ENCODE data around the gene ETF1. TPM values are rescaled to one million over a fixed set of nuclear protein-coding genes. Genes with fewer than 3 reads are reported as not detected.

The ETF1 gene
- total RNA-seq = 10 to 100 TPM; 71.2 to 99.9 (median 87.7) TPM

DNA sequence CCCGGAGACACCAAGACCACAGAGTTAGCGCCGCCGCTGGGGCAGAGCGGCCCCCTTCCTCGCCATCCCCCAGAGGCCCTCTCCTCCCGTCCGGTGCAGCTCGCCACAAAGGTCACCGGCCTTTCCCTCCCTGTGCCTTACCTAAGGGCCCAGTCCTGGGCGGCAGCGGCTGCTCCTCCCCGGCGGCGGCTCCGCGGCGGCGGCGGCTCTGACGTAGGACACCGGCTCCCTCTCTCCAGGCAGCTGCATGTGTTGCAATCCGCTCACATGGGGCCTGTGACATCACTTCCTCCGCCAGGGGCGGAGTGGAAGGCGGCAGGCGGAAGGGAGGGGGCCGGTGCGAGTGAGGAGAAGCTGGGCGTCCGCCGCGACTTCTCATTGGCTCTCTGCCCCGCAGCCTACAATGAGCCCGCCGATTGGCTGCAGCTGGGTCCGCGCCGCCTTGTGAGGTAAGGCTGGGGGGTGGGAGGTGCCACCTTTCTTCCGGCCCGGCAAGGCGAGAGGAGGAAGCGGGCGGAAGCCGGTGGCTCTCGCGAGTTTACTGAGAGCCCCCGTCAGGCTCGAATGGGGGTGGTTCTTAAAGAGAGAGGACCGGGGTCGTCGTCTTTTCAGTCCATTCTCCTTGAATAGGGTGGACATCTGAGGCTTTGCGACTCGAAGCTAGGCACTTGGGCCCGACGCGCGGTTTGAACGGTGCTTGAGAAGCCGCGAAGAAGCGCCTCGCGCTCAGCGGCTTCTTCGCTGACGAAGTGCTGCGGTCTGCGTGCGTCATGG, at the start of gene ETF1:
TSS of gene ETF1 (minus strand) at position 281 of the 774 bp plus-strand sequence. CDS start 318 bp downstream, outside the sequence.
- H3K36me3 ChIP-seq = no peaks in the 10 kb centered on the region
- H3K9me3 ChIP-seq = no peaks in the 10 kb centered on the region
- peaks cover 79% of the 10 kb centered on the region for H3K4me1 ChIP-seq
- WGBS = 5% methylated on average over 4 of the region's 70 CpGs
- DNase-seq (ENCODE audit: low spot score in 2 of 2) = peak; percentile 100
- peak within 1 kb of the TSS; percentile 98 for H3K4me3 ChIP-seq
- H3K27me3 ChIP-seq = no peaks in the 10 kb centered on the region
- H3K27ac ChIP-seq = peak within 1 kb of the TSS; percentile 100
- TF ChIP-seq POLR2A (IDR thresholded peaks at IDR 0.05) (peak; percentile 97 to 99), EP300 (IDR thresholded peaks at IDR 0.05) (peak; percentile 38), POLR2AphosphoS5 (IDR thresholded peaks at IDR 0.05) (peak; percentile 99 to 100 (median 99))
- TF ChIP-seq, protein P1, sequence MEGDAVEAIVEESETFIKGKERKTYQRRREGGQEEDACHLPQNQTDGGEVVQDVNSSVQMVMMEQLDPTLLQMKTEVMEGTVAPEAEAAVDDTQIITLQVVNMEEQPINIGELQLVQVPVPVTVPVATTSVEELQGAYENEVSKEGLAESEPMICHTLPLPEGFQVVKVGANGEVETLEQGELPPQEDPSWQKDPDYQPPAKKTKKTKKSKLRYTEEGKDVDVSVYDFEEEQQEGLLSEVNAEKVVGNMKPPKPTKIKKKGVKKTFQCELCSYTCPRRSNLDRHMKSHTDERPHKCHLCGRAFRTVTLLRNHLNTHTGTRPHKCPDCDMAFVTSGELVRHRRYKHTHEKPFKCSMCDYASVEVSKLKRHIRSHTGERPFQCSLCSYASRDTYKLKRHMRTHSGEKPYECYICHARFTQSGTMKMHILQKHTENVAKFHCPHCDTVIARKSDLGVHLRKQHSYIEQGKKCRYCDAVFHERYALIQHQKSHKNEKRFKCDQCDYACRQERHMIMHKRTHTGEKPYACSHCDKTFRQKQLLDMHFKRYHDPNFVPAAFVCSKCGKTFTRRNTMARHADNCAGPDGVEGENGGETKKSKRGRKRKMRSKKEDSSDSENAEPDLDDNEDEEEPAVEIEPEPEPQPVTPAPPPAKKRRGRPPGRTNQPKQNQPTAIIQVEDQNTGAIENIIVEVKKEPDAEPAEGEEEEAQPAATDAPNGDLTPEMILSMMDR (IDR thresholded peaks at IDR 0.05) = no peak

DNA sequence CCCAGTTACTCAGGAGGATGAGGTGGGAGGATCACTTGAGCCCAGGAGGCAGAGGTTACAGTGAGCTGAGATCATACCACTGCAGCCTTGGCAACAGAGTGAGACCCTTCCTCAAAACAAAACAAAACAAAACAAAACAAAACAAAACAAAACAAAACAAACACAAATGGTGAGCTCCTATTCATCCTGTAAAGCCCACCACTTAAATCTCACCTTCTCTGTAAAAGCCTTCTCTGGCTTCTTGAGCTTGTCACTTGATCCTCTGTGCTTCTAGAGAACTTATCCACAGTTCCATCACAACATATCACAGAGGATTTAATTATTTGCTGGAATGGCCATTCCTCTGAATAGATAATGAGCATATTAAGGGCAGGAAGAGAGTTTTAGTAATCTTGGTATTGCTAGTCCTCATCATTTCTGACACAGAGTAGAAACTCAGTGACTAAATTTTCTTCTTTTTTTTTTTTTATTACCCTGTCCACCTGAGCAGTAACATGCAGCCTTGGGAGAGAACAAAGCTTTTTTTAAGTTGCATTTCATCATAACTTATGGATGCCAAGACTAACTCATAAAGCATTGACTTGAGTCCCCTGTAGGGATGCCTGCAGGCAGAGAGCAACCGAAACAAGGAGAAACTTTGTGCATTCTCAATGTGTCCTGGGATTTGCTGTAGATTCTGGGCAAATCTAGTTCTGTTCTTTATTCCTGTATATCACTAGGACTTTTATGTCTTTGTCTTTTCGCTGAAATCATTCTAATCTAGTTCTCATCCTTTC, 45.2 kb upstream of the ETF1 start:
- H3K9me3 ChIP-seq = no peaks in the 10 kb centered on the region
- peaks cover 3% of the 10 kb centered on the region for H3K4me1 ChIP-seq
- H3K27me3 ChIP-seq = no peaks in the 10 kb centered on the region
- no peaks in the 10 kb centered on the region for H3K36me3 ChIP-seq
- no peak overlapping the region for H3K4me3 ChIP-seq
- H3K27ac ChIP-seq = no peak overlapping the region
- TF ChIP-seq, protein P1 (IDR thresholded peaks at IDR 0.05) = no peak
- TF ChIP-seq POLR2AphosphoS5 (IDR thresholded peaks at IDR 0.05) (no peak), POLR2A (IDR thresholded peaks at IDR 0.05) (no peak), EP300 (IDR thresholded peaks at IDR 0.05) (no peak)
- WGBS = 56% methylated on average over 2 of the region's 2 CpGs
- DNase-seq (ENCODE audit: low spot score in 2 of 2) = no peak

DNA sequence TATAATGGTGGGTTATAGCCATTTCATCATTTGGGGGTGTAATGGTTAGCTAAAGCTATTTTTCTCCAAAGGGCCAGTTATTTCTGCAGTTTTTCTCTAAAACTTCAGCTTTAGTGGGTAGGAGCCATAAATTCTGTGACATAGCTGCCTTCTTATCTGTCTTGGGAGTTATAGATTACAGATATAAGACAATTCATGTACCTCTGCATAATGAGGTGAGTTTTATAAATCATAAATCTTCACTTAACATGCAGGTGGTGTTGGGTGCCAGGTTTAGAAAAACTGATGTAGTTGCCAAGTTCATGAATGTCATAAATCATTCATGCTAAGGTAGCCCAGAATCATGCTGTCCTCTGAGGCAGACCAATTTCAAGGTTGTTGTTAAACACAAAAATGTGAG, 42.1 kb upstream of the ETF1 start:
- H3K9me3 ChIP-seq = no peaks in the 10 kb centered on the region
- H3K36me3 ChIP-seq = no peaks in the 10 kb centered on the region
- TF ChIP-seq POLR2AphosphoS5 (IDR thresholded peaks at IDR 0.05) = no peak
- TF ChIP-seq, protein P1 (IDR thresholded peaks at IDR 0.05) = no peak
- H3K27me3 ChIP-seq = no peaks in the 10 kb centered on the region
- no peak overlapping the region for H3K4me3 ChIP-seq
- H3K4me1 ChIP-seq = peaks cover 3% of the 10 kb centered on the region
- H3K27ac ChIP-seq = no peak overlapping the region
- DNase-seq (ENCODE audit: low spot score in 2 of 2) = no peak

DNA sequence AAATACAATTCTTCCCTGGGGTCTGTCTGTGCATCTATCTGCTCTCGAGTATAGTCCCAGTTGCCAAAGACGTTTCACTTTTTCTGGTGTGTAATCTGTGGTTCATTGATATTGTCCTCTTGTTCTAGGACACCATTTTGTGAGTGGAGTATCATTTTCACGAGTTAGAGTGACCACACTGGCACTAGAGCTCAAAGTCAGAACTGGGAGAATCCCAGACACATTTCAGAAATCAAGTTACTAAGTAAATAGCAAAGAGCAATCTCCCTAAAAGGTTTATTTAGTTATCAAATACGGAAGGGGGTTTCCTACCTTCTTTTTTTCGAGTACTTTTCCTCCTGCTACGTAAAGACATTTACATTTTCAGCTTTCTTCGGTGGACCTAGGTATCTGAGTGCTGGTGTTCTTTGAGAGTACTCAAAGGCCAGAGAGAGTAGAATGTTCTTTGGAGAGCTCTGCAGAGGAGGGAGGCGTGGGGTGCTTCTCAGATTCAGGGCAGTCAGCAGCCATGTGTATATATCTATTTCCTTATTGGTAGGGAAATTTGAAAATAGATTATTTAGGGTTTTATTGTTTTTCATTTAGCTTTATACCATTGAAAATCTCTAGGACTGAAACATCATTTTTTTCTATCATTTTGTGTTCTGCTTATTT, 41.1 kb upstream of the ETF1 start:
- H3K4me3 ChIP-seq = no peak overlapping the region
- 82% methylated on average over 8 of the region's 8 CpGs for WGBS
- no peaks in the 10 kb centered on the region for H3K9me3 ChIP-seq
- no peaks in the 10 kb centered on the region for H3K36me3 ChIP-seq
- peaks cover 3% of the 10 kb centered on the region for H3K4me1 ChIP-seq
- H3K27ac ChIP-seq = no peak overlapping the region
- no peaks in the 10 kb centered on the region for H3K27me3 ChIP-seq
- DNase-seq (ENCODE audit: low spot score in 2 of 2) = no peak
- TF ChIP-seq, protein P1 (IDR thresholded peaks at IDR 0.05) = no peak

DNA sequence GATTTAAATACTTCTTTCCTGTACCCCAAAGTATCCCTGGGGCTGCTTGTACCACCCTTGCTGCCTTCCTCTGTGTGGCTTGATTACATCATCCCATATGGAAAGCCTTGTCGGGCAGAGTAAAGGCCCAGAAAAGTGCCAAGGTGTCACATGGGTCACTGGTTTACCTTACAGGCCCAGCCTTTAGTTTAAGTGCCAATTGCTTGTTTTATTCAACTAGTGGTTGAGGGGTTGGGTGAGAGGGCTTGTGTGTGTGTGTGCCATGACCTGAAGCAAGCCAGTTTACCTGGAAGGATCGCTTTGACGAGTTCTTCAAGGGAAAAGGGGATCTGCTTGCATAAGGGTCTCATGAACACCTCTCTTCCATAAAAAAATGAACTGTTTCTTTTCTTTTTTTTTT, 39.9 kb upstream of the ETF1 start:
- WGBS = 80% methylated on average over 3 of the region's 3 CpGs
- H3K36me3 ChIP-seq = no peaks in the 10 kb centered on the region
- H3K9me3 ChIP-seq = no peaks in the 10 kb centered on the region
- TF ChIP-seq POLR2AphosphoS5 (IDR thresholded peaks at IDR 0.05) = no peak
- TF ChIP-seq POLR2A (IDR thresholded peaks at IDR 0.05) = no peak
- TF ChIP-seq, protein P1 (IDR thresholded peaks at IDR 0.05) = no peak
- no peak for TF ChIP-seq EP300 (IDR thresholded peaks at IDR 0.05)
- no peak overlapping the region for H3K27ac ChIP-seq
- peaks cover 3% of the 10 kb centered on the region for H3K4me1 ChIP-seq
- no peak for DNase-seq (ENCODE audit: low spot score in 2 of 2)
- no peak overlapping the region for H3K4me3 ChIP-seq
- H3K27me3 ChIP-seq = no peaks in the 10 kb centered on the region
